GM19043 (cell line): ENCODE measurements around the gene OR8K3.

Experiments used
- ATAC-seq: cut with Tn5 transposase; IDR thresholded peaks from one replicate; pipeline ENCODE4 v1.9.1; 2021; ENCODE audit warnings: low read depth; ENCODE audit not compliant: unreplicated experiment

The OR8K3 gene

GRCh38 chr11:56314844-56315243 is at the start of gene OR8K3:
OR8K3 (plus strand) TSS chr11:56315144; CDS start chr11:56318307, 3,163 bp downstream.
- no peak for ATAC-seq

GRCh38 chr11:56271092-56271491 is 43.9 kb upstream of the OR8K3 start:
- no peak for ATAC-seq

GRCh38 chr11:56273854-56274253 is 41.1 kb upstream of the OR8K3 start, which contains the start of gene OR5T1:
OR5T1 (plus strand) TSS chr11:56274154; CDS start chr11:56275639, 1,485 bp downstream.
- ATAC-seq: no peak

DNA sequence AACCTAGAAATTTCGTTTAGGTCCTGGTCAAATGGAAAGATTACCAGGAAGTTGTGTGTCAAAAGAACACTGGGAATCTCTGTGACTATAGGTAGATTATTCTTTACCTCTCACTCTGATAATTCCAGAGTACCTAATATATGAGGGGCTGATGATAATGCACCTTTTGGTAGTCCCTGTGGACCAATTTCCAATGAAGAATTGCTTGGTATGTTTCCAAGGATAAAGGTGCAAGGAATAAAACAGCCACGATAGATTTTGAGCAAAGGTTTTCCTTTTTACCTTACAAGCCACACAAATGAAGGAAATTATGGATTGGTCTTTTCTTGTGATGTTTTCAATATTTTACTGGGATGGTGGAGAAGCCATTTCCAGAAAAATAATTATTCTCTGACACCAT is 22.8 kb upstream of the OR8K3 start, which contains the start of gene OR8H1:
Gene OR8H1, minus strand, starts transcription at position 101 of the 400 bp plus-strand sequence. CDS start 1,192 bp downstream, outside the sequence.
- no peak for ATAC-seq

DNA sequence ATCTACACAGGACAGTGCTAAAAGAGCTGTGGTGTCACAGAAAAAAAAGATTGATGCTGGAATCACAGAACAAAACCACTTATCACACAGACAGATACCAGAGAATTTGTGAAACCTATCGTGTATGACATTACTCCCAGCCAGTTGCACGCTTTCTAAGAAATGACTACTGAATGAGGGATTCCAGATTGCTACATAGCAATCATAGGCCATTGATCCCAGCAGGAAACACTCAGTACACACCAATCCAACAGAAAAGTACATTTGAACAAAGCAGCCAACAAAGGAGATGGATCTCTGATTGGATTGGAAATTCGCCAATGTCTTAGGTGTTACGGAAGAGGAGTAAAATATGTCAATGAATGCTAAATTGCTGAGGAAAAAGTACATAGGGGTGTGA is 18.0 kb upstream of the OR8K3 start:
- no peak for ATAC-seq

GRCh38 chr11:56307836-56308235 is 7.1 kb upstream of the OR8K3 start:
- ATAC-seq: no peak

- no peak for ATAC-seq
Measured at GRCh38 chr11:56331861-56332491, 17.0 kb downstream of the OR8K3 start.

GRCh38 chr11:56333156-56333555 is 18.2 kb downstream of the OR8K3 start:
- ATAC-seq: no peak

DNA sequence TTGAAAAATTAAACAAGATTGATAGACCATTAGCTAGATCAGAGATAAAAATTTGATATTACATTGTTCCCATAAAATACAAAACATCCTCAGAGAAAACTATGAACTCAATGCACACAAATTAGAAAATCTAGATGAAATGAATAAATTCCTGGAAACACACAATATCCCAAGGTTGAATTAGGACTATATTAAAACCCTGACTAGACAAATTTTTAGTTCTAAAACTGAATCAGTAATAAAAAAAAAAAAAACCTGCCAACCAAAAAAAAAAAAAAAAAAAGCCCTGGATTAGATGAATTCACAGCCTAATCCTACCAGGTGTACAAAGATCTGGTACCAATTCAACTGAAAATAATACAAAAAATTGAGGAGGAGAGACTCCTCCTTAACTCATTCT is 25.3 kb downstream of the OR8K3 start:
- no peak for ATAC-seq

- no peak for ATAC-seq
Measured at GRCh38 chr11:56345739-56346138, 30.8 kb downstream of the OR8K3 start, which contains the start of gene OR8K1. OR8K1 (plus strand) TSS chr11:56346039; CDS start chr11:56346039, 0 bp downstream.

DNA sequence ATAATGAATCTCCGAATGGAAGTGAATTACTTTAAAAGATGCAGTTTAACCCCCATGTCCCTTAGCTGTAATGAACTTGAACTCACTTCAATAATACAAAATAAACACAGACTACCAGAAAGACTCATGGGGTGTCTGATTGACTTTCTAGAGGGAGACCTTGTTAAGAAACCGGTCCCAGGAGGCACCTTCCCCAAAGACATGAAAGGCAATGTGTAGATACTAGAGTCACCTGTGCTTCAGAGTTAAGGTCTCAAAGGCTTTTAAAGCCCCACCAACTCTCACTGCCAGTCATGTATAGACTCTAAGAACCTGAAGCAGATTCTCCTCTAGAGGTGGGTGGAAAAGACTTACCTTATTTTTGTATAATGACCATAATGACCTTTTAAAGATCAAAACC is 39.0 kb downstream of the OR8K3 start, which contains the start of gene OR8J1:
Gene OR8J1, plus strand, starts transcription at position 301 of the 400 bp plus-strand sequence. CDS start 5,956 bp downstream, outside the sequence.
- no peak for ATAC-seq
